HepG2 (cell line): ENCODE results near the gene KRTCAP2. TPM values are rescaled to one million over a fixed set of nuclear protein-coding genes. Genes with fewer than 3 reads are reported as not detected.

Source experiments
- CENPX ChIP-seq: sonication (generic); formaldehyde crosslinking; IDR thresholded peaks from 2 replicates; pipeline ENCODE4 v1.9.0; 2021; ENCODE audit warnings: mild to moderate bottlenecking, missing genetic modification reagents, moderate library complexity
- FOSL1 ChIP-seq: sonication (generic); formaldehyde crosslinking; IDR thresholded peaks from 2 replicates; pipeline ENCODE4 v1.9.0; 2021; ENCODE audit warnings: missing genetic modification reagents, borderline replicate concordance
- FOXO4 ChIP-seq: sonication (generic); formaldehyde crosslinking; conservative IDR thresholded peaks from 2 replicates; pipeline ENCODE4 v1.8.1; 2023; ENCODE audit warnings: missing genetic modification reagents
- KLF12 ChIP-seq: sonication (generic); formaldehyde crosslinking; IDR thresholded peaks from 2 replicates; pipeline ENCODE4 v1.4.0; 2020; ENCODE audit warnings: missing genetic modification reagents, borderline replicate concordance
- KLF16 ChIP-seq, 2 experiments: sonication (generic) in 1 of 2; formaldehyde crosslinking in 1 of 2; IDR thresholded peaks; 2 replicates each; pipeline versions ENCODE4 v1.6.1 to v1.8.0; 2016 to 2023; ENCODE audit warnings: missing genetic modification reagents in 2 of 2, missing compliant biosample characterization in 1 of 2
- MAZ ChIP-seq, 2 experiments: sonication (generic) in 1 of 2; formaldehyde crosslinking in 1 of 2; IDR thresholded peaks; 2 replicates each; pipeline versions ENCODE4 v1.5.0 to v1.6.1; 2012 to 2020; ENCODE audit warnings: low read depth in 2 of 2, mild to moderate bottlenecking in 2 of 2, borderline replicate concordance in 1 of 2, improper control_type of control experiment in 1 of 2, low read length in 1 of 2, missing genetic modification reagents in 1 of 2, moderate library complexity in 1 of 2
- PHB2 ChIP-seq: fragments of 450-650 bp; IDR thresholded peaks from 2 replicates; pipeline ENCODE4 v1.6.1; 2018; ENCODE audit not compliant: partially characterized antibody
- RAD21 ChIP-seq: fragments of 450-650 bp; formaldehyde crosslinking; IDR thresholded peaks from 2 replicates; pipeline ENCODE4 v1.5.0; 2020; ENCODE audit warnings: mild to moderate bottlenecking
- THAP11 ChIP-seq: IDR thresholded peaks from 2 replicates; pipeline ENCODE4 v1.6.1; 2016; ENCODE audit warnings: missing biosample characterization, missing genetic modification reagents
- YEATS2 ChIP-seq: sonication (generic); formaldehyde crosslinking; IDR thresholded peaks from 2 replicates; pipeline ENCODE4 v1.4.0; 2020; ENCODE audit warnings: missing genetic modification reagents, borderline replicate concordance
- ZNF263 ChIP-seq: sonication (generic); formaldehyde crosslinking; IDR thresholded peaks from 2 replicates; pipeline ENCODE4 v1.4.0; 2020; ENCODE audit warnings: missing genetic modification reagents
- ZNF335 ChIP-seq: sonication (generic); formaldehyde crosslinking; IDR thresholded peaks from 2 replicates; pipeline ENCODE4 v1.4.0; 2020; ENCODE audit warnings: missing genetic modification reagents
- ZNF496 ChIP-seq: sonication (generic); formaldehyde crosslinking; IDR thresholded peaks from 2 replicates; pipeline ENCODE4 v1.8.1; 2023; ENCODE audit warnings: mild to moderate bottlenecking, moderate library complexity, missing genetic modification reagents; ENCODE audit not compliant: insufficient replicate concordance
- ZNF580 ChIP-seq: IDR thresholded peaks from 2 replicates; pipeline ENCODE4 v1.6.1; 2016; ENCODE audit warnings: low read depth, borderline replicate concordance
- ZNF616 ChIP-seq: sonication (generic); formaldehyde crosslinking; IDR thresholded peaks from 2 replicates; pipeline ENCODE4 v1.5.0; 2020; ENCODE audit warnings: low read depth, mild to moderate bottlenecking, missing genetic modification reagents
- ZNF687 ChIP-seq: sonication (generic); formaldehyde crosslinking; IDR thresholded peaks from 2 replicates; pipeline ENCODE4 v1.5.1; 2020; ENCODE audit warnings: mild to moderate bottlenecking, missing genetic modification reagents, moderate library complexity
- ZNF770 ChIP-seq: sonication (generic); formaldehyde crosslinking; IDR thresholded peaks from 2 replicates; pipeline ENCODE4 v1.5.0; 2020; ENCODE audit warnings: mild to moderate bottlenecking, missing genetic modification reagents
- ZNF784 ChIP-seq: sonication (generic); formaldehyde crosslinking; IDR thresholded peaks from 2 replicates; pipeline ENCODE4 v1.5.1; 2020; ENCODE audit warnings: missing genetic modification reagents, mild to moderate bottlenecking, borderline replicate concordance
- ZSCAN25 ChIP-seq: sonication (generic); formaldehyde crosslinking; IDR thresholded peaks from 2 replicates; pipeline ENCODE4 v1.8.0; 2022; ENCODE audit warnings: mild to moderate bottlenecking, missing genetic modification reagents
- polyA plus RNA-seq, 8 experiments: library from polyadenylated mRNA; depleted of rRNA in 3 of 8; stranded (reverse) in 7 of 8; unstranded in 1 of 8; fragments of >200 nt; fragmentation: Illumina TruSeq in 4 of 8; extraction: Trizol in 4 of 8; gene quantifications; 2 replicates each; pipeline versions ENCODE4 v1.2.1 to v1.2.3, GENCODE V29; 2011 to 2016; ENCODE audit warnings: low read depth in 4 of 8, missing spikeins in 1 of 8, mixed read lengths in 1 of 8; ENCODE audit not compliant: insufficient read depth in 1 of 8
- total RNA-seq, 5 experiments: library from RNA; depleted of rRNA; stranded (reverse); fragments of >200 nt; fragmentation: Illumina TruSeq; extraction: Trizol; gene quantifications; 2 replicates each; pipeline ENCODE4 v1.2.3, GENCODE V29; 2016; ENCODE audit warnings: low read depth in 1 of 5

Gene KRTCAP2
- total and polyA plus RNA-seq, 2 of the 13 experiments (the other 11 are each of a cell fraction or from before 2014, with no cell fraction given), result 77.3 to 79.4 TPM

GRCh38 chr1:155130272-155131006 is 42.7 kb downstream of the KRTCAP2 start (continued):
- TF ChIP-seq ZNF770 (CRISPR knock-in tag), result no peak
- TF ChIP-seq CENPX (CRISPR knock-in tag), result no peak
- peak; percentile 86; the same call in 1 of the 2 replicates for TF ChIP-seq ZSCAN25 (CRISPR knock-in tag)
- no peak for TF ChIP-seq ZNF784
- TF ChIP-seq ZNF335 (CRISPR knock-in tag), result no peak
- no peak for TF ChIP-seq PHB2
- no peak for TF ChIP-seq KLF12 (CRISPR knock-in tag)
- TF ChIP-seq ZNF496 (CRISPR knock-in tag), result no peak
- TF ChIP-seq YEATS2 (CRISPR knock-in tag), result no peak
- no peak for TF ChIP-seq ZNF263
- TF ChIP-seq FOXO4, result no peak
- 0 out of 4 replicates have a peak, but pooled peaks of 1 of the 2 experiments have one; percentile 11 for TF ChIP-seq KLF16 (CRISPR knock-in tag; IDR thresholded peaks at IDR 0.05)
- TF ChIP-seq FOSL1 (CRISPR knock-in tag), result no peak
- TF ChIP-seq ZNF687 (CRISPR knock-in tag), result no peak
- no peak for TF ChIP-seq MAZ (IDR thresholded peaks at IDR 0.05; ENCODE audit: borderline replicate concordance, low read depth, low read length)
- TF ChIP-seq MAZ (CRISPR knock-in tag; IDR thresholded peaks at IDR 0.05; ENCODE audit: low read depth), result no peak
- TF ChIP-seq THAP11 (CRISPR knock-in tag), result no peak
- 0 out of 2 replicates have a peak, but pooled peaks have one; percentile 4 for TF ChIP-seq ZNF580
- 0 out of 2 replicates have a peak, but pooled peaks have one; percentile 9 for TF ChIP-seq ZNF616
- TF ChIP-seq RAD21 (CRISPR knock-in tag), result no peak
